HL-60/S4 (cell line): Measurements from ENCODE around the gene ARL15.

Source experiments
- in situ Hi-C: fragments of 300-500 bp; cut with MboI; formaldehyde crosslinking; loops from 2 replicates; pipeline ENCODE4 v1.14.3; 2022; ENCODE audit warnings: low sequenced_read_pairs

Gene ARL15

GRCh38 chr5:54315736-54316528, 5.6 kb upstream of the ARL15 start:
- in situ Hi-C loops, result no loop called here

GRCh38 chr5:54313311-54314270, 3.2 kb upstream of the ARL15 start:
- in situ Hi-C loops, result no loop called here

GRCh38 chr5:54312499-54312898, 2.1 kb upstream of the ARL15 start:
- in situ Hi-C loops, result no loop called here

- in situ Hi-C loops, result no loop called here
Observed at GRCh38 chr5:54311176-54311677, 854 bp upstream of the ARL15 start.

- in situ Hi-C loops, result no loop called here
Observed at GRCh38 chr5:54309691-54310432, 511 bp downstream of the ARL15 start.

- in situ Hi-C loops, result no loop called here
Observed at GRCh38 chr5:54309276-54309675, 1.1 kb downstream of the ARL15 start.

DNA sequence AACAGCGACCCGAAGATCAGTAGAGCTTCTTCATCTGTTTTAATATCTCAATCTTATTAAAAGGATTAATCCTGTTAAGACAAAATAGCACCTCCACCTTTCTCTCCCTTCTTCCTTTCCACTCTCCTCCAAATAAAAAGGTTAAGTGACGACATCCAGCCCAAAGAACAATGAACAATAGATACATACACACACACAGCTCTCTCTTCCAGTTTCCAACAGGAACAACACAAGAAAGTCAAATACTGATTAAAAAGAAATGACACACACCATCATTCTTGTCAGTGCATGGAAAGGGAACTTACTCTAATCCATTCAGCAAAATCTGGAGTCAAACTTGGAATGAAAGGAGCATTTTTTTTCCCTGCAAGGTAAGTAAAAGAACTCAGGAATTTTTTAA, 2.8 kb downstream of the ARL15 start:
- in situ Hi-C loops, result no loop called here

DNA sequence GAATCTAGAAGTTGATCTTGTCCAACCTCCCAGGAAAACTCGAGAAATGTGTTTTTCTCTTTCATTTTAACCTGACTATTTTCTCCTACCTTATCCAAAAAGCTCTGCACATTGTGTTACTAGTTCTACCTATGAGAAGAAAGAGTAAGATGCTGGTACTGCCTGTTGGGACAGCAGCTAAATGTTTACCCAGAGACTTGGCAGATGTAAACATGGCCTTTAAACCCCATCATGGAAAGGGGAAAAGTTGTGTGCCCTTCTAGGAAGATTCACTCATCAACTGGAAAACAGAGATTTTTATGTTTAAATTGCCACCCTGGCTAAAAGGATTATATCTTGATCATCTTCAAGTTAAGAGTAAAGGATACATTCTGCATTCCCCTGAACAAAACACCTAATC, 3.5 kb downstream of the ARL15 start:
- in situ Hi-C loops, result no loop called here

DNA sequence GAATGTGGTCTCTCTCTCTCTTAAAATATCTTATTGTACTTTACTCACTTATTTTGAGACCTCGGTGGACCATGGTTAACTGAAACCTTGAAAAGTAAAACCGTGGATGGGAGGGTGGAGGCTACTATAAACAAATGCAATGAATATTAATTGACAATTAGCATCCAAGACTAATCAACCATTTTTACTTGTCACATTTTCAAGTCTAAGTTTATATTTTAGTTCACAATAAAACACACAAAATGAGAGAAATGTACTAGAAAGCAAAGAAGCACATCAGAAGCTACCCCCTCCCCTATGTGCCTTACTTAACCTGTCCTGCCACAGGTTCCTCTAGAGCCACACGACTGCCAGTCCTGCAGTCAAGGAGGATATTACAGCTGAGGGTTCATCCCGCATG, 4.6 kb downstream of the ARL15 start:
- in situ Hi-C loops, result no loop called here

GRCh38 chr5:54304040-54304439, 6.3 kb downstream of the ARL15 start:
- in situ Hi-C loops, result no loop called here

DNA sequence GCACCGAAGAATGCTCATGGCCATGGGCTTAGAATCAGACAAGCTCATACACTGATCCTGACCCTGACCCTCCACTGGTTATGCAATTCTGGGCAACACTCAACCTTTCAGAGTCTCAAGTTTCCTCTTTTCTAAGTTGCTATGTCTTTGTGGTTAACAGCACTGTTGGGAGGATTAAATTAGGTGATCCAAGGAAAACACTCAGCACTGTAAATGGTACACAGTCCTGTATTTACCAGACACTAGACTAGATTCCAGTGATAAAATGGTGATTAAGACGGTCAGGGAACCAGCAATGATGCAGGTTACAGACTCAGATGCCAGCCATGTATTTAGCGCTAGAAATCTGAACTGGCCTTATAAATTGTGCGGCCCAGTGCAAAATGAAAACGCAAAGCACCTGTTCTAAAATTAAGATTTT, 8.1 kb downstream of the ARL15 start:
- in situ Hi-C loops, result no loop called here

GRCh38 chr5:54301849-54302248, 8.5 kb downstream of the ARL15 start:
- in situ Hi-C loops, result no loop called here

DNA sequence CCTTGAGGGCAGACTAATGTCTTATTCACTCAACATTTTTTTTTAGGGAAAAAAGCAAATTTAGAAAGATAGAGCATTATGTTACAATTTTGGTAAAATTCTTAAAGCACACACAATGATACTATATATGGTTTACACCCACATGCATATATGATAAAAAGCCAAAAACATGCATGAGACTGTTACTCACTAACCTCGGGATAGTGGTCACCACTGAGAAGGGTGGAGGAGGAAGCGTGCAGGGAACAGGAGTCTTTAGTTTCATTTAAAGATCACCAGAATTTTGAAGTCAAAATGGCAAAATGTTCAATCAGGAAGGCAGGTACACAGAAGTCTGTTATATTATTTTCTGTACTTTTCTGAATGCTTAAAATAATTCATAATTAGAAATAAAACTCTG, 9.2 kb downstream of the ARL15 start:
- in situ Hi-C loops, result no loop called here

- in situ Hi-C loops, result no loop called here
Observed at GRCh38 chr5:54298947-54299346, 11.4 kb downstream of the ARL15 start.

- in situ Hi-C loops, result no loop called here
Observed at GRCh38 chr5:54296386-54296785, 14.0 kb downstream of the ARL15 start.

GRCh38 chr5:54295651-54296276, 14.6 kb downstream of the ARL15 start:
- in situ Hi-C loops, result no loop called here

DNA sequence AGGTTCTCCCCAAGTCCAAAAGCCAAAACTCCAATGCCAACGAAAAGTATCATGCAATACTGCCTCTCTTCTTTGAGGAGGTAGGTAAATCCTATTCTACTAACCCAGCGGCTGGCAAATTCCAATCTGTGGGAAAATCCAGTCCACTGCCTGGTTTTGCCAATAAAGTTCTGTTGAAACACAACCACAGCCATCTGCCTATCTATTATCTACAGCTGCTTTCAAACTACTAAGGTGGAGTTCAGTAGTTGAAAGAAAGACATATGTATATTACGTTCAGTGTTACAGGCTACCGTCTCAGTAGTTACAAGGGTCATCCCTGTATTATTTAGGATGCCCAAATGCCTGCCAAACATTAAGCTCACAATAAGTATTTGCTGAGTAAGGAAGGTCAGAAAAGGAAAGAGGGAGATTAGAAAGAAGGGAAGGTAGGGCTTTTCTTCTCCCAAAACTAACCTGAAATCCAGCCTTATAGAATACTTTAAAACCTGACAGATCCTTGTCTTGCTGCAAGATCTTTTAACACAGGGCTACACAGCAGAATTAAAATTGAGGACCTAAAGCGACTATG, 16.2 kb downstream of the ARL15 start:
- in situ Hi-C loops, result no loop called here

DNA sequence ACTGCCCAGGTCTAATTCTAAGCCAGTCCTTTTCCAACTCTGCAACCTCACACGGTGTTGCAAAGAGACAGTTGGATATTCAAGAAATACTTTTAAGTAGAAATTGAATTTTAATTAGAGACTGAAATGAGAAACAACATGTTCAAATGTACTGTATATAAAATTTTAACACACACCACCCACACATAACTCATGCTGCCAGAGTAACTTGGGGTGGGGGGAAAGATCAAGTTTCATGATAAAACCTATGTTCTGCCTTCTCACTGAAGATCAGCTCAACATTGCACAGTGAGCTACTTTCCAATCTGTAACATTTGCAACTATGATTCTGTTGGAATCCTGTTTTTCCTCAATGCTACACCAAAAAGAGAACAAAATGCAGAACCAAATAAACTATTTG, 17.5 kb downstream of the ARL15 start:
- in situ Hi-C loops, result no loop called here

GRCh38 chr5:54291498-54291897, 18.9 kb downstream of the ARL15 start:
- in situ Hi-C loops, result no loop called here

DNA sequence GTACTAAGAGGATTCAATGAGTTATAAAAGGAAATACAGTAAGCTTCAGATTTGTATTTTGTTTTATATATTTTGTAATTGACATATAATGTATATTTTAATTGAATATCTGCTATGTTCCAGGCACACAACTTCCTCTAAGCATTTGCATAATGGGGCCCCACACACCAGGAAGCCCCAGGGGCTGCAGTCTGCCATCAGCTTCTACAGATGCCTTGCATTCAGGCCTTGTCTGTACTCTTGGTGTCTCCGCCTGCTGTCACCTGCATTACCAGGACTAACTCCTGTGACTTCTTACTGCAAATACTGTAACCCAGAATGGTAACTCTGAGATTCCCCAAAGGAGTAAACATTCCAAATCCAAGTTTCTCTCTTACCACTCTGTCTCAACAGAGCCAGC, 20.6 kb downstream of the ARL15 start:
- in situ Hi-C loops, result no loop called here
